GM23338 (cell line): ENCODE measurements around the gene GNMT. TPM values are rescaled to one million over a fixed set of nuclear protein-coding genes. Genes with fewer than 3 reads are reported as not detected.

Experiments used
- ATAC-seq: fragments of 200-7000 bp; cut with Tn5 transposase; 3 replicates; pipeline ENCODE4 v1.9.1; 2020
- DNase-seq: peaks from one replicate; pipeline ENCODE4 v3.0.0-alpha.2; 2015; ENCODE audit warnings: low spot score
- H2AFZ ChIP-seq: fragments of 200-600 bp; sonication (generic); 2 replicates; pipeline ENCODE4 v1.8.0; 2016; ENCODE audit warnings: antibody characterized with exemption, mild to moderate bottlenecking, moderate library complexity
- H3F3A ChIP-seq: fragments of 200-600 bp; sonication (generic); replicated peaks from 2 replicates; pipeline ENCODE4 v1.8.0; 2017; ENCODE audit warnings: antibody characterized with exemption, mixed run types, low read depth
- H3K27ac ChIP-seq: fragments of 200-600 bp; sonication (generic); 2 replicates; pipeline ENCODE4 v1.6.1; 2016; ENCODE audit warnings: low read depth
- H3K27me3 ChIP-seq: fragments of 200-600 bp; sonication (generic); 2 replicates; pipeline ENCODE4 v1.8.0; 2016; ENCODE audit warnings: mild to moderate bottlenecking, mixed run types, moderate library complexity; ENCODE audit not compliant: insufficient read depth
- H3K36me3 ChIP-seq: fragments of 200-600 bp; sonication (generic); 2 replicates; pipeline ENCODE4 v1.8.0; 2016; ENCODE audit warnings: mild to moderate bottlenecking; ENCODE audit not compliant: insufficient read depth
- H3K4me1 ChIP-seq: fragments of 200-600 bp; sonication (generic); 2 replicates; pipeline ENCODE4 v1.8.0; 2016; ENCODE audit warnings: mild to moderate bottlenecking, moderate library complexity; ENCODE audit not compliant: insufficient read depth
- H3K4me2 ChIP-seq: fragments of 200-600 bp; sonication (generic); 2 replicates; pipeline ENCODE4 v1.7.1; 2017; ENCODE audit warnings: mixed run types
- H3K4me3 ChIP-seq: fragments of 200-600 bp; sonication (generic); 2 replicates; pipeline ENCODE4 v1.6.1; 2016; ENCODE audit warnings: mixed run types
- H3K79me2 ChIP-seq: fragments of 200-600 bp; sonication (generic); replicated peaks from 2 replicates; pipeline ENCODE4 v1.8.0; 2017; ENCODE audit warnings: mild to moderate bottlenecking; ENCODE audit not compliant: insufficient read depth
- H3K9me2 ChIP-seq: fragments of 200-600 bp; sonication (generic); 2 replicates; pipeline ENCODE4 v1.8.0; 2017; ENCODE audit not compliant: insufficient read depth
- H4K20me1 ChIP-seq: fragments of 200-600 bp; sonication (generic); replicated peaks from 2 replicates; pipeline ENCODE4 v1.8.0; 2017; ENCODE audit warnings: mild to moderate bottlenecking; ENCODE audit not compliant: insufficient read depth
- H3K27ac Mint-ChIP-seq: 2 replicates; pipeline ENCODE4 v1.8.0; 2020; ENCODE audit warnings: inconsistent platforms, mild to moderate bottlenecking, moderate library complexity, mixed read lengths
- H3K27me3 Mint-ChIP-seq: 3 replicates; pipeline ENCODE4 v1.8.0; 2022; ENCODE audit warnings: low read depth, mild to moderate bottlenecking, moderate library complexity, mixed read lengths, inconsistent platforms; ENCODE audit not compliant: insufficient read depth, poor library complexity
- H3K36me3 Mint-ChIP-seq: 3 replicates; pipeline ENCODE4 v1.8.0; 2021; ENCODE audit warnings: low read depth, mild to moderate bottlenecking, inconsistent platforms, moderate library complexity, mixed read lengths
- H3K4me1 Mint-ChIP-seq: 3 replicates; pipeline ENCODE4 v1.8.0; 2020; ENCODE audit warnings: mild to moderate bottlenecking, inconsistent platforms, mixed read lengths
- H3K4me3 Mint-ChIP-seq: 3 replicates; pipeline ENCODE4 v1.8.0; 2021; ENCODE audit warnings: moderate library complexity, mild to moderate bottlenecking, inconsistent platforms, mixed read lengths
- H3K9me3 Mint-ChIP-seq: 3 replicates; pipeline ENCODE4 v1.8.0; 2020; ENCODE audit warnings: moderate library complexity, mild to moderate bottlenecking, inconsistent platforms, mixed read lengths
- CREB1 ChIP-seq: fragments of 250-450 bp; sonication (Bioruptor Pico); IDR thresholded peaks from 2 replicates; pipeline ENCODE4 v1.5.0; 2020; ENCODE audit warnings: low read depth, mild to moderate bottlenecking, moderate library complexity
- CTCF ChIP-seq, 2 experiments: fragments of 200-600 bp in 1 of 2; sonication (generic) in 1 of 2; conservative IDR thresholded peaks; 2 replicates each; pipeline versions ENCODE4 v1.5.1 to v1.6.1; 2016 to 2017; ENCODE audit warnings: antibody characterized with exemption in 2 of 2, low read depth in 2 of 2, mild to moderate bottlenecking in 2 of 2, moderate library complexity in 1 of 2
- EZH2 ChIP-seq: fragments of 200-600 bp; sonication (generic); IDR thresholded peaks from one replicate; pipeline ENCODE4 v1.8.0; 2017; ENCODE audit warnings: antibody characterized with exemption, mild to moderate bottlenecking, low read depth; ENCODE audit not compliant: unreplicated experiment
- EZH2phosphoT487 ChIP-seq: fragments of 200-600 bp; sonication (generic); IDR thresholded peaks from one replicate; pipeline ENCODE4 v1.8.1; 2018; ENCODE audit warnings: antibody characterized with exemption; ENCODE audit not compliant: unreplicated experiment
- JUNB ChIP-seq: IDR thresholded peaks from one replicate; pipeline ENCODE4 v1.6.1; 2016; ENCODE audit warnings: antibody characterized with exemption; ENCODE audit not compliant: unreplicated experiment
- NANOG ChIP-seq: IDR thresholded peaks from 2 replicates; pipeline ENCODE4 v1.6.1; 2016; ENCODE audit warnings: antibody characterized with exemption, borderline replicate concordance
- POLR2AphosphoS5 ChIP-seq: IDR thresholded peaks from 2 replicates; pipeline ENCODE4 v1.6.1; 2016; ENCODE audit warnings: antibody characterized with exemption, low read depth
- STAT1 ChIP-seq: IDR thresholded peaks from one replicate; pipeline ENCODE4 v1.6.1; 2016; ENCODE audit warnings: antibody characterized with exemption; ENCODE audit not compliant: unreplicated experiment
- ZNF114 ChIP-seq: fragments of 250-450 bp; sonication (Bioruptor Pico); IDR thresholded peaks from 2 replicates; pipeline ENCODE4 v1.5.0; 2020; ENCODE audit warnings: mild to moderate bottlenecking, moderate library complexity
- ZNF331 ChIP-seq: fragments of 250-450 bp; sonication (Bioruptor Pico); IDR thresholded peaks from 2 replicates; pipeline ENCODE4 v1.5.0; 2020; ENCODE audit warnings: low read depth, mild to moderate bottlenecking, moderate library complexity
- ZNF462 ChIP-seq: fragments of 250-450 bp; sonication (Bioruptor Pico); IDR thresholded peaks from 2 replicates; pipeline ENCODE4 v1.5.0; 2020; ENCODE audit warnings: mild to moderate bottlenecking, moderate library complexity
- polyA plus RNA-seq: library from polyadenylated mRNA; unstranded; fragments of >200 nt; fragmentation: Nextera tagmentation; extraction: Ambion mirVana; gene quantifications from 2 replicates; pipeline ENCODE4 v1.2.1, GENCODE V29; 2016
- total RNA-seq: library from RNA; depleted of rRNA; stranded (reverse); fragments of >200 nt; shearing (Covaris generic); gene quantifications from 2 replicates; pipeline ENCODE4 v1.2.3, GENCODE V29; 2014
- TF ChIP-seq, protein P1 (sequence below): IDR thresholded peaks from one replicate; pipeline ENCODE4 v1.6.1; 2018; ENCODE audit warnings: antibody characterized with exemption; ENCODE audit not compliant: unreplicated experiment
- TF ChIP-seq, protein P2 (sequence below): IDR thresholded peaks from 2 replicates; pipeline ENCODE4 v1.6.1; 2016; ENCODE audit warnings: antibody characterized with exemption

GNMT gene
- total and polyA plus RNA-seq, 2 experiments from 2014 or later = 0.52 TPM; not detected in 1

GRCh38 chr6:42947950-42948349, 12.6 kb upstream of the GNMT start:
- DNase-seq (no peak), ATAC-seq (no peak)
- H3K4me1 ChIP-seq = no peaks in the 10 kb centered on the region
- H3K9me2 ChIP-seq = no peaks in the 10 kb centered on the region
- no peaks in the 10 kb centered on the region for H3K36me3 ChIP-seq
- no peak overlapping the region for H3K4me3 ChIP-seq
- no peaks in the 10 kb centered on the region for H3K9me3 Mint-ChIP-seq
- no peak overlapping the region for H3K27ac Mint-ChIP-seq
- H3K79me2 ChIP-seq = no peaks in the 10 kb centered on the region
- no peak overlapping the region for H3K4me2 ChIP-seq
- peaks cover 7% of the 10 kb centered on the region for H3K27me3 Mint-ChIP-seq
- peaks cover 19% of the 10 kb centered on the region; the same call in 2 of the 3 replicates for H3K36me3 Mint-ChIP-seq
- no peaks in the 10 kb centered on the region for H3F3A ChIP-seq
- H3K4me1 Mint-ChIP-seq = peaks cover 9% of the 10 kb centered on the region; the same call in 2 of the 3 replicates
- no peaks in the 10 kb centered on the region for H3K27me3 ChIP-seq
- peak overlapping the region; percentile 3; the same call in 1 of the 2 replicates for H3K27ac ChIP-seq
- no peak for TF ChIP-seq CREB1
- no peak for TF ChIP-seq ZNF114
- no peak for TF ChIP-seq ZNF331 (CRISPR knock-in tag)
- TF ChIP-seq NANOG = no peak
- no peak for TF ChIP-seq JUNB
- TF ChIP-seq, protein P1, sequence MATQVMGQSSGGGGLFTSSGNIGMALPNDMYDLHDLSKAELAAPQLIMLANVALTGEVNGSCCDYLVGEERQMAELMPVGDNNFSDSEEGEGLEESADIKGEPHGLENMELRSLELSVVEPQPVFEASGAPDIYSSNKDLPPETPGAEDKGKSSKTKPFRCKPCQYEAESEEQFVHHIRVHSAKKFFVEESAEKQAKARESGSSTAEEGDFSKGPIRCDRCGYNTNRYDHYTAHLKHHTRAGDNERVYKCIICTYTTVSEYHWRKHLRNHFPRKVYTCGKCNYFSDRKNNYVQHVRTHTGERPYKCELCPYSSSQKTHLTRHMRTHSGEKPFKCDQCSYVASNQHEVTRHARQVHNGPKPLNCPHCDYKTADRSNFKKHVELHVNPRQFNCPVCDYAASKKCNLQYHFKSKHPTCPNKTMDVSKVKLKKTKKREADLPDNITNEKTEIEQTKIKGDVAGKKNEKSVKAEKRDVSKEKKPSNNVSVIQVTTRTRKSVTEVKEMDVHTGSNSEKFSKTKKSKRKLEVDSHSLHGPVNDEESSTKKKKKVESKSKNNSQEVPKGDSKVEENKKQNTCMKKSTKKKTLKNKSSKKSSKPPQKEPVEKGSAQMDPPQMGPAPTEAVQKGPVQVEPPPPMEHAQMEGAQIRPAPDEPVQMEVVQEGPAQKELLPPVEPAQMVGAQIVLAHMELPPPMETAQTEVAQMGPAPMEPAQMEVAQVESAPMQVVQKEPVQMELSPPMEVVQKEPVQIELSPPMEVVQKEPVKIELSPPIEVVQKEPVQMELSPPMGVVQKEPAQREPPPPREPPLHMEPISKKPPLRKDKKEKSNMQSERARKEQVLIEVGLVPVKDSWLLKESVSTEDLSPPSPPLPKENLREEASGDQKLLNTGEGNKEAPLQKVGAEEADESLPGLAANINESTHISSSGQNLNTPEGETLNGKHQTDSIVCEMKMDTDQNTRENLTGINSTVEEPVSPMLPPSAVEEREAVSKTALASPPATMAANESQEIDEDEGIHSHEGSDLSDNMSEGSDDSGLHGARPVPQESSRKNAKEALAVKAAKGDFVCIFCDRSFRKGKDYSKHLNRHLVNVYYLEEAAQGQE = no peak
- TF ChIP-seq STAT1 = no peak
- no peak for TF ChIP-seq ZNF462 (CRISPR knock-in tag)
- TF ChIP-seq POLR2AphosphoS5 = no peak
- no peak for TF ChIP-seq CTCF (conservative IDR thresholded peaks at IDR 0.05; ENCODE audit: low read depth in 2 of 2)
- TF ChIP-seq EZH2phosphoT487 = no peak
- TF ChIP-seq, protein P2, sequence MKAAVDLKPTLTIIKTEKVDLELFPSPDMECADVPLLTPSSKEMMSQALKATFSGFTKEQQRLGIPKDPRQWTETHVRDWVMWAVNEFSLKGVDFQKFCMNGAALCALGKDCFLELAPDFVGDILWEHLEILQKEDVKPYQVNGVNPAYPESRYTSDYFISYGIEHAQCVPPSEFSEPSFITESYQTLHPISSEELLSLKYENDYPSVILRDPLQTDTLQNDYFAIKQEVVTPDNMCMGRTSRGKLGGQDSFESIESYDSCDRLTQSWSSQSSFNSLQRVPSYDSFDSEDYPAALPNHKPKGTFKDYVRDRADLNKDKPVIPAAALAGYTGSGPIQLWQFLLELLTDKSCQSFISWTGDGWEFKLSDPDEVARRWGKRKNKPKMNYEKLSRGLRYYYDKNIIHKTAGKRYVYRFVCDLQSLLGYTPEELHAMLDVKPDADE = no peak
- TF ChIP-seq EZH2 = no peak
- H4K20me1 ChIP-seq = no peaks in the 10 kb centered on the region; the same call in 1 of the 2 replicates
- H3K4me3 Mint-ChIP-seq = no peak overlapping the region
- H2AFZ ChIP-seq = no peak overlapping the region
